ENCODE data around the gene TGFBRAP1. TPM values are rescaled to one million over a fixed set of nuclear protein-coding genes. Genes with fewer than 3 reads are reported as not detected.

TGFBRAP1 gene, protein sequence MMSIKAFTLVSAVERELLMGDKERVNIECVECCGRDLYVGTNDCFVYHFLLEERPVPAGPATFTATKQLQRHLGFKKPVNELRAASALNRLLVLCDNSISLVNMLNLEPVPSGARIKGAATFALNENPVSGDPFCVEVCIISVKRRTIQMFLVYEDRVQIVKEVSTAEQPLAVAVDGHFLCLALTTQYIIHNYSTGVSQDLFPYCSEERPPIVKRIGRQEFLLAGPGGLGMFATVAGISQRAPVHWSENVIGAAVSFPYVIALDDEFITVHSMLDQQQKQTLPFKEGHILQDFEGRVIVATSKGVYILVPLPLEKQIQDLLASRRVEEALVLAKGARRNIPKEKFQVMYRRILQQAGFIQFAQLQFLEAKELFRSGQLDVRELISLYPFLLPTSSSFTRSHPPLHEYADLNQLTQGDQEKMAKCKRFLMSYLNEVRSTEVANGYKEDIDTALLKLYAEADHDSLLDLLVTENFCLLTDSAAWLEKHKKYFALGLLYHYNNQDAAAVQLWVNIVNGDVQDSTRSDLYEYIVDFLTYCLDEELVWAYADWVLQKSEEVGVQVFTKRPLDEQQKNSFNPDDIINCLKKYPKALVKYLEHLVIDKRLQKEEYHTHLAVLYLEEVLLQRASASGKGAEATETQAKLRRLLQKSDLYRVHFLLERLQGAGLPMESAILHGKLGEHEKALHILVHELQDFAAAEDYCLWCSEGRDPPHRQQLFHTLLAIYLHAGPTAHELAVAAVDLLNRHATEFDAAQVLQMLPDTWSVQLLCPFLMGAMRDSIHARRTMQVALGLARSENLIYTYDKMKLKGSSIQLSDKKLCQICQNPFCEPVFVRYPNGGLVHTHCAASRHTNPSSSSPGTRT
- total RNA-seq, result 10 to 100 TPM; 16.8 to 19.7 TPM
- long read RNA-seq, full-length matches to known transcripts, result 18 of 43 reads
- long read RNA-seq, partial matches to known transcripts, result 6 of 43 reads
- long read RNA-seq, other reads (novel, unspliced or antisense), result 19 of 43 reads

DNA sequence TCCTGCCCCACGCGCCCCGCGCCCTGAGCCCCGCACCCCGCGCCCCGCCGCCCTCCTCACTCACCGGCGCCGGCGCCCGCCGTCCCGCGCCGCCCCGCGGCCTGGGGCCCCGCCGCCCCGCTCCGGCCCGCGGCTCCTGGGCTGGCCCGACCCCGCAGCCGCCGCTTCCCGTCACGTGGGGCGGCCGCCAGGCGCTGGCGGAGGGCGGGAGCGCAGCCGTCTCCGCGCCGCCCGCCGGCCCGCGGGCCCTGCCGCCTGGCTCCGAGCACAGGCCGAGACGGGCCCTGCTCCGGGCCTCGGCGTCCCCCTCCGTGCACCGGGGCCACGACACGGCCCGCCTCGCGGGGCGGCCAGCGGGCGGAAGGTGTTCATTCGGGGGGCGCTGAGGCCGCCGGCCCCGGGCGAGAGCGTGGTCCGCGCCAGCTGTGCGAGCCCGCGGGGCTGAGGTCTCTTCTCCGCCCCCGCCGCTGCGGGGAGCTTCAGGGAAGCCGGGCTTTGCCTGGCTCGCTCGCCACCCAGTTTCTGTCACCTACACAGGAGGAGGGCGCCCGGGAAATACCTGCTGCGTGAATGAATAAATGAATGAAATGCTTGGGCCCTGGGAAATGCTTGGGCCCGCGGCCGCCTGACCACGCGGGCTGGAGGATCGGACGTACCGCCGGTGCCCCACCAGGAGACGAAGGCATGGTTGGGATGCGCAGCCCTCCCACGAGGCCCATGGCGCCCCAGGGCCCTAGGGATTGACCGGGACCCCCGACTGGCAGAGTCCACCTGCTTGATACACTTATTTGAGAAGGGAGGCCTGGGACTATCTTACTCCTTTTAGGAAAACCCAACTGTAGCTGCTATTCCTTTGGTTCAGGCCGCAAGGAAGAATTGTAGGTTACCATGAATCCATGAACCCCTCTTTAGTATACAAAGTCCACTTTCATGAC lies at the start of gene TGFBRAP1:
Gene TGFBRAP1, minus strand, starts transcription at position 175 of the 935 bp plus-strand sequence. CDS start 21,434 bp downstream, outside the sequence.
- ATAC-seq (peak; percentile 87), DNase-seq (peak; percentile 30 to 69)
- intact Hi-C loops (cut with DNase I, micrococcal nuclease), result no loop called here

GRCh38 chr2:105378921-105379383 lies 49.4 kb upstream of the TGFBRAP1 start:
- intact Hi-C loops (cut with DNase I, micrococcal nuclease), result no loop called here
- DNase-seq (no peak), ATAC-seq (no peak)

DNA sequence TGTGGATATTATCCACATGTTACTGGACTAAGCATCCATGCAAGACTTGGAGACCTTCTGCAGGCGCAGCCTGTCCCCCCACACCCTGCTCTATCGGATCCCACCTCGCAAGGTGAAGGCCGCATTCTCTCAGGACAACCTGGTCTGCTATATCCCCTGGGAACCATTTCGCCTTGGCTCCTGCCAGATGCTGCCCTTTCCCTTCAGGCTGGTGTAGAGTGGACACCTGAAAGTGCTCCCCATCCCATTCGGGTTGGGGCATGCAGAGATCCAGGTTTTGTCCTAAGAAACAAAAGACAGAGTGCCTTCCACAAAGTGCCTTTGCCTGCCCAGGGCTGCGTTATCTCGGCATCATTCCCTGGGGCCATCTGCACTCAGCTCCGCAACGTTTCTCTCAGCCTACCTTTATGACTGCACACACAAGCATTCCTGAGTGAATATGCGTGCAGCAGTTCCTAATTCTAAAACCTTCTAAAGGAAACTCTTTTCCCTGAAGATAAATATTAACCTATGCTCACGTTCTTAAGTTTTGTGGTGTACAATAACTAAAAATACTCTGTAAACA lies 48.8 kb upstream of the TGFBRAP1 start:
- ATAC-seq (no peak), DNase-seq (no peak)
- intact Hi-C loops (cut with DNase I, micrococcal nuclease), result no loop called here

- no peak for ATAC-seq
- DNase-seq, result no peak
- intact Hi-C loops (cut with DNase I, micrococcal nuclease), result no loop called here
Measured at GRCh38 chr2:105377871-105378270, 48.3 kb upstream of the TGFBRAP1 start.

GRCh38 chr2:105376789-105377240 lies 47.3 kb upstream of the TGFBRAP1 start:
- ATAC-seq, result no peak
- DNase-seq, result no peak
- intact Hi-C loops (cut with DNase I, micrococcal nuclease), result no loop called here

- DNase-seq (no peak), ATAC-seq (no peak)
- intact Hi-C loops (cut with DNase I, micrococcal nuclease), result no loop called here
Measured at GRCh38 chr2:105376010-105376409, 46.5 kb upstream of the TGFBRAP1 start.

DNA sequence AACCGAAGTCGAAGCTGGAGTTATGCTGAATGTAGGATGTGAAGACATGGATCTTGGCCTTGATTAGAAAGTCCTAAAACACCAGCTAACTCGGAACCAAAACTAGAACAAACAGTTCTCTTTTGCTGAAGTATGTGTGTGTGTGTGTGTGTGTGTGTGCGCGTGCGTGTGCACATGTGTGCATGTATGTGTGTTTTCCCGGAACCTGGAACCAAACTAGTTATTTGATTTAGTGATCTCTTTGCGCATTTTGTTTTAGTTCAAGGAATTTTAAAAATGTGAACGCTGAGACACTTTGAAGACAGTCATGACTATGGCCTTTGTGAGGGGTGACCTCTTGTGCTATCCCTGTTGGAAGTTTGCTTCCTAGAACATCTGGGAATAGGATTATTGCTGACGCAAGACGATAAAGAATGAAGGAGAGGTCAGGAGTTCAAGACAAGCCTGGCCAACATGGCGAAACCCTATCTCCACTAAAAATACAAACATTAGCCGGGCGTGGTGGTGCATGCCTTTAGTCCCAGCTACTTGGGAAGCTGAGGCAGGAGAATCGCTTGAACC lies 45.5 kb upstream of the TGFBRAP1 start:
- DNase-seq, result no peak
- intact Hi-C loops (cut with DNase I, micrococcal nuclease), result no loop called here
- no peak for ATAC-seq

DNA sequence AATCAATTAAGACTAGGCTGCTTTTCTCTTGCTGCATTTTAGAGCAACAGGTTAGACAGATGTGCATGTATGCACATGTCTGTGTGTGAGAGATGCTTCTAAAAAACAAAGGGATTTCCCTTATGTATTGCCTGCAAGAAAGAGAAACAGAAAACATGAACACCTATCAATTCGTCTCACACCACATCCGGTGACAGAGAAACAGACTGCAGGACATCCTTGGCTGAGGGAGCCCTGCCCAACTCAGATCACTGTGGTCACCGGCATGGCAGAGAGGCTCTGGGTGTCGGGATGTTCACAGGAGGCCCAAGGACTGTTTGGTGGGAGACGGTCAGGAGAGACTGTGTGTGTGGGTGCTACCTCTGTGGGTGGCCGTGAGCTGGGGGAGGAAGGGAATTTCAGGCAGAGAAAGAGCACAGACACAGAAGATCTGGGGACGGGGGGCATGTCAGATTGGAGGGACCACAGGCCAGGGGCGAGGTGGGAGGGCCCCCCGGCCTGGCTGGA lies 44.4 kb upstream of the TGFBRAP1 start:
- ATAC-seq (no peak), DNase-seq (no peak)
- intact Hi-C loops (cut with DNase I, micrococcal nuclease), result no loop called here

- intact Hi-C loops (cut with DNase I, micrococcal nuclease), result no loop called here
- DNase-seq, result peak in 1 of 2 donors; percentile 56
- no peak for ATAC-seq
Measured at GRCh38 chr2:105373344-105373781, 43.8 kb upstream of the TGFBRAP1 start.

DNA sequence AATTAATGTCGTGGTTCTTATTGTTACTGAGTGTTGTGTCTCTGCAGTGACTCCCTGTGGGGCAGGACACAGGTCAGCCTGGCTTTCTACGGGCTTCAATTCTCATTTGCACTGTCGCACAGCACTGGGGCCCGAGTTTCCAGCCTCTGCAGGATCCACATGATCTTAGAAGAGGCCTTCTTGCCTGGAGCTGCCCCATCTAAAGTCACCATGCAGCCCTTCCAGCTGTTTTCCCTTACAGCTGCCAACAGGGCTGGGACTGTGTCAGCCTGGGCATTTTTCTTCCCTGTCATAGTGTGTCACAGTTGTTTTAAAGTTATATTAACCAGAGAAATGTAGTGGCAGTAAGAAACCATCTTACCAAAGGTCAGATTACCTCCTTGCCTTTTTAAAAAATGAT lies 42.3 kb upstream of the TGFBRAP1 start:
- DNase-seq (no peak), ATAC-seq (no peak)
- intact Hi-C loops (cut with DNase I, micrococcal nuclease), result no loop called here

DNA sequence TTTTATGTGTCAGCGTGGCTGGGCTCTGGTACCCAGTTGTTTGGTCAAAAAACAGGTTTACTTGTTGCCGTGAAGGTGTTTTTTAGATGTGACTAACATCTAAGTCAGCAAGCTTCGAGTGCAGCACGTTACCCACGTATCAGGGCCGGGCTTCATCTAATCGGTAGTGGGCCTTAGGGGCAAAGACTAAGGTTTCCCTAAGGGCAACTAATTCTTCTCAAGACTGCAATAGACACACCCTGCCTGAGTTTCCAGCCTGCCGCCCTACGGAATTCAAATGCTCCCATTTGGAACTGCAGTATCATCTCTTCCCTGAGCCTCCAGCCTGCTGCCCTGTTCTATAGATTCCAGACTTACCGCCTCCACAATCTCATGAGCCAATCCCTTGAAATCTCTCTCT lies 41.6 kb upstream of the TGFBRAP1 start:
- DNase-seq, result no peak
- intact Hi-C loops (cut with DNase I, micrococcal nuclease), result no loop called here

DNA sequence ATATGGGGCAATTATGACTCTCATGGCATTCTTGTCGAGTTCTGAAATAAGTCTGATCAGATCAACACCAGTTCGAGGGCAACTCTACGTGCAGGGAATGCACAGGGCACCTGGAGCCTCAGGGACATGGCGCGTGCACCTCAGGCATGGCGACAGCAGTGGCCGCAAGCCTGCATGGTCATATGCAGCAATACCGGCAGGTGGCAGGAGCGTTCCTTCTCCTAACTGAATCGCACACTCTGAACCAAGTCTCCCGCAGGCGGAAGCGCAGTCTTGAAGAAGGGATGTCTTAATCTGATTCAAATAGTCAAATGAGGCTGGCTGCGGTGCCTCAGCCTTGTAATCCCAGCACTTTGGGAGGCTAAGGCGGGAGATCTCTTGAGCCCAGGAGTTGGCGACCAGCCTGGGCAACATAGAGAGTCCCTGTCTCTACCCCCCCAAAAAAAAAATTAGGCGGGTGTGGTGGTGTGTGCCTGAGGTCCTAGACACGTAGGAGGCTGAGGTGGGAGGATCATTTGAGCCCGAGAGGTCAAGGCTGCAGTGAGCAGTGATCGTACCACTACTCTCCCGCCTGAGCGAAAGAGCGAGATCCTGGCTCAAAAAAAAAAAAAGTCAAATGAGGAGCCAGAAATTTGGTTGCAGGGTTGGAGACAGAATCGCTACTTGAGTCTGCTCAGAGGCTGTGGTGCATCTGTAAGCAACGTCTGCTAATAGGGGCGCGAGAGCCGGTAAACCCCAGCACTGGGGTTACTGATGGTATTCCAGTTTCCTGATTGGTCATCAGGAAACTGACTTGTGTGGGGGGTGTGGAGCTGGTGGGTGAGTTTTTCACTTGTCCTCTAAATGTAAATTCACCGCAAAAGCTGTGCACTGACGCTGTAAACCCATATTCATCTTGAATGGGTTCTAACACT lies 40.5 kb upstream of the TGFBRAP1 start:
- ATAC-seq, result peak; percentile 93
- DNase-seq, result peak; percentile 86 to 93
- intact Hi-C loops (cut with DNase I, micrococcal nuclease), result loop anchor here (2.0 to 5.0 kb wide), 2 partner anchors 147 to 151 kb away; no protein-coding TSS in a partner anchor

More for the DNA sequence above, 41.6 kb upstream of the TGFBRAP1 start:
- ATAC-seq, result no peak

GRCh38 chr2:105368759-105369408 lies 39.3 kb upstream of the TGFBRAP1 start:
- DNase-seq (no peak), ATAC-seq (peak; percentile 71)
- intact Hi-C loops (cut with DNase I, micrococcal nuclease), result loop anchor here (2.0 to 5.0 kb wide), 2 partner anchors 148 to 152 kb away; no protein-coding TSS in a partner anchor

- intact Hi-C loops (cut with DNase I, micrococcal nuclease), result loop anchor here in 1 of 2 donors (5.0 kb wide), 1 partner anchor 152 kb away; no protein-coding TSS in a partner anchor
- DNase-seq, result no peak
- no peak for ATAC-seq
Measured at GRCh38 chr2:105365206-105365605, 35.7 kb upstream of the TGFBRAP1 start.

- ATAC-seq (no peak), DNase-seq (no peak)
- intact Hi-C loops (cut with DNase I, micrococcal nuclease), result loop anchor here in 1 of 2 donors (5.0 kb wide), 1 partner anchor 153 kb away; no protein-coding TSS in a partner anchor
Measured at GRCh38 chr2:105364436-105365139, 35.1 kb upstream of the TGFBRAP1 start.

All from left colon (tissue), 2 donors.